Epithelial cell of prostate (primary cell): ENCODE data around the gene ALDH2.
"Not testable (repeated sequence)": the region's sequence is repeated elsewhere in the genome, so short reads cannot be mapped to it uniquely, and the experiment has no call there.

Experiments
- DNase-seq: peaks from one replicate; pipeline ENCODE4 v3.0.0-alpha.2; 2011; ENCODE audit warnings: low read depth, low spot score
- H3K27ac ChIP-seq: fragments of 450-650 bp; 2 replicates; pipeline ENCODE4 v1.5.1; 2017; ENCODE audit warnings: mild to moderate bottlenecking

The ALDH2 gene

DNA sequence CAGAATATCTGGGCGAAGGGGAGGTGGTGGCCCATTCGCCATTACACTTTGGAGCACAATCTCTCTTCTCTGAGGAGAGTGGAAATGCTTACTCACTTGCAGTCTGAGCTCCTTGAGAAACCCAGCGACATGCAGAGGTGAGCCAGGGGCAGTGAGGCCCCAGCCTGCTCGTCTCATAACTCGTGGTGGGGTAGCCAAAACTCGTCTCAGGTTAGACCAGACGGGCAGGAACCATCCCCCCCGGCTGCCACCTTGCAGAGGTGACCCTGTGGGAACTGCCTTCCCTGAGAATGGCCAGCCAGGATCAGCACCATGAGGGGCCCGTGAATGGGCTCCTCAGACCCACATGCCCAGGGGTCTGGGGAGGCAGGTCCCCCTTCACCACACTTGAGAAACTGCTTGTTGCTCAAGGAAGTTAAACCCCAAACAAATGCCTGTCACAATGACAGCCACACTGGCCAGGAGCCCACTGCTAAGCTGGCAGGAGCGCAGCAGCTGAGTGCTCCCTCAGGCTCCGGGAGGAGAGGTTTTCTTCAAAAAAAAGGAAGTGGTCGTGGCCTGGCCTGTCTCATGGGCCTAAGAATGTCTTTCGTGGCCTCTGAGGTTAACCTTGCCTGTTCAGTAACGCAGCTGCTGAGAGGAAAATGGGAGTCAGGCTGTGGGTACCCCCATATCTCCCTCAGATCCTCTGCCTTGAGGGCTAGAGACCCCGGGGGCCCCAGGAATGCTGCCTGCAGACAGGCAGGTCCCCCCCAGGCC lies 9.2 kb upstream of the ALDH2 start:
- H3K27ac ChIP-seq: peak overlapping the region; percentile 51
- DNase-seq: no peak

DNA sequence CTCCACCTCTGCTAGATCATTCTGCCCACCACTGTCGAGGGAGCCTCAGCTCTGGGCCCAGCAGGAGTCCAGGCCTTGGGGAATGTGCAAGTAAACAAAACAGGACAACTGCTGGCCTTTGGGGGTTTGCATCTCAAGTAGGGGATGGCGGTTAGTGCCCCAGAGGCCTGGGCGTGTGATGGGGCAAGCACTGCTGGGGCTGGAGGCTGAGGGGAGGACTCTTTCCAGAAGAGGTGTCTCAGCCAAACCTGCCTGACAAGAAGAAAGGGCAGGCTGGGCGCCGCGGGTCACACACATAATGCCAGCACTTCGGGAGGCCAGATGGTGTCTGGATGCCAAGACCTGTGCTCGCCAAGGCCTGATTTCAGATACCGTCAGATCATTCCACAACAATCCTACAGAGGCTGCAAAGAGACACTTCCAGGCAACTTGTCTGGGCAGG lies 8.6 kb upstream of the ALDH2 start:
- peak overlapping the region; percentile 51 for H3K27ac ChIP-seq

DNA sequence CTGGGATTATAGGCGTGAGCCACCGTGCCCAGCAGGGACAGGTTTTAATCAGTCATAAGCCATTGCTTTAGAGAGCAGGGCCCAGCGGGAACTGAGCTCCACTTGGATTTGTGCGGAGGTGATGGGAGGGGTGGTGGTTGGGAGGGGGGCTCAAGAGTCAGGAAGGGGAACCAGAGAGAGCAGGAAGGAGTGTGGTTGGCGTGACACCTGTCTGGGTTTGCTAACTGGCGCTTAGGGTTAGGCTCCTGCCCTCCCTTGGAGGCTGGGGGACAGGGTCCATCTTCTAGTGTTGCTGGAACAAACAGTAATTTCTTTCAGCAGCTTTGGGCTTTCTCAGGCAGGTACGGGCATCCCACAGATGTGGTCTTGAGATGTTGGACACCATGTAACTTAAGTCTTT lies 7.5 kb upstream of the ALDH2 start:
- H3K27ac ChIP-seq: no peak overlapping the region
- no peak for DNase-seq

More for the DNA sequence above, 8.6 kb upstream of the ALDH2 start:
- no peak for DNase-seq

- DNase-seq: no peak
- no peak overlapping the region for H3K27ac ChIP-seq
Measured at GRCh38 chr12:111759991-111760390, 6.7 kb upstream of the ALDH2 start.

- no peak overlapping the region for H3K27ac ChIP-seq
- no peak for DNase-seq
Measured at GRCh38 chr12:111761099-111761498, 5.6 kb upstream of the ALDH2 start.

DNA sequence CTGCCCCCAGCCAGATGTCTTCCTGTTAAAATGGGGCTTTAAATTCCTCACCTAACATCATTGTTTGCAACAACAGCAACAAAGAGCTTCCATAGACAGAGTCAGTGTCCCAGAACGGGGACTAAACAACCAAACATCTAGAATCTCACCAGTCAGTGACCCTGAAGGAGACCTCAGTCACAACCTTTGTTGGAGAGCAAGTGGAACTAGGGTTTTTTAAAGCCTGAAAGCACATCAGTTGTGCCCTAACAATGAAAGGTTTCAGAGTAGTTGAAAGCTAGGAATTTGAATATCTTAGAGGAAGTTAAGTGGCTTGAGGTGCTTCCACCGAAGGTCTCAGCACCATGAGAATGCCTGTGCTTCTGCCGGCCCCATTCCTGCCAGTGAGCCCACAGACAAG lies 5.0 kb upstream of the ALDH2 start:
- no peak overlapping the region for H3K27ac ChIP-seq
- no peak for DNase-seq

DNA sequence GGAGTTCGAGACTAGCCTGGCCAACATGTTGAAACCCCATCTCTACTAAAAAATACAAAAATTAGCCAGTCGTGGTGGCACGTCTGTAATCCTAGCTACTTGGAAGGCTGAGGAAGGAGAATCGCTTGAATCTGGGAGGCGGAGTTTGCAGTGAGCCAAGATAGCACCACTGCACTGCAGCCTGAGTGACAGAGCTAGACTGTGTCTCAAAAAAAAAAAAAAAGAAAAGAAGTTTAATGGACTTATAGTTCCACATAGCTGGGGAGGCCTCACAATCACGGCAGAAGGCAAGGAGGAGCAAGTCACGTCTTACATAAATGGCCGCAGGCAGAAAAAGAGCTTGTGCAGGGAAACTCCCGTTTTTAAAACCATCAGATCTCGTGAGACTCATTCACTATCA lies 3.2 kb upstream of the ALDH2 start:
- not testable (repeated sequence) for DNase-seq, H3K27ac ChIP-seq

DNA sequence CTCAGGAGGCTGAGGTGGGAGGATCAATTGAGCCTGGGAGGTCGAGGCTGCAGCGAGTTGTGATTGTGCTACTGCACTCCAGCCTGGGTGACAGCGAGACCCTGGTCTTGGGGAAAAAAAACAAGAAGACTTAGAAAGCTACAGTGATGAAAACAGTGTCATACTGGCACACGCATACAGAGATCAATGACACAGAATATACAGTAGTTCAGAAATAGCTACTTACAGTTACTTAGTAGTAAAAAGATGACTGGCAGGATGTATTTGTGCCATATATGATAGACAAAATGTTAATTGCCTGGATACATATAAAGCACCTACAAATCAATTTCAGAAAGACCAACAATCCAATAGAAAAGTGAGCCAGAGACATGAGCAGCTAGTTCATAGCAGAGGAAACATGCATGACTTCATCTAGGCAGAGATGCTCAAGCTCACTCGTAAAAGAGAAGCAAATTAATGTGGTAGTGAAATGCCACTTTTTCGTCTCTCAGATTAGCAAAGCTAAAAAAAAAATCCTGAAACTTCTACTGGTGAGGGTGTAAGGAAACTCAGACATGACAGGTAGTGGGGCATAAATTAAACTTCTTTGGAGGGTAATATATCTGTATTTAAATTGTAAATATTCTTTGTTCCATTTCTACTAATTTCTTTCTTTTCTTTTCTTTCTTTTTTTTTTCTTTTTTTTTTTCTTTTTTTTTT lies 2.5 kb upstream of the ALDH2 start:
- H3K27ac ChIP-seq: no peak overlapping the region
- no peak for DNase-seq

DNA sequence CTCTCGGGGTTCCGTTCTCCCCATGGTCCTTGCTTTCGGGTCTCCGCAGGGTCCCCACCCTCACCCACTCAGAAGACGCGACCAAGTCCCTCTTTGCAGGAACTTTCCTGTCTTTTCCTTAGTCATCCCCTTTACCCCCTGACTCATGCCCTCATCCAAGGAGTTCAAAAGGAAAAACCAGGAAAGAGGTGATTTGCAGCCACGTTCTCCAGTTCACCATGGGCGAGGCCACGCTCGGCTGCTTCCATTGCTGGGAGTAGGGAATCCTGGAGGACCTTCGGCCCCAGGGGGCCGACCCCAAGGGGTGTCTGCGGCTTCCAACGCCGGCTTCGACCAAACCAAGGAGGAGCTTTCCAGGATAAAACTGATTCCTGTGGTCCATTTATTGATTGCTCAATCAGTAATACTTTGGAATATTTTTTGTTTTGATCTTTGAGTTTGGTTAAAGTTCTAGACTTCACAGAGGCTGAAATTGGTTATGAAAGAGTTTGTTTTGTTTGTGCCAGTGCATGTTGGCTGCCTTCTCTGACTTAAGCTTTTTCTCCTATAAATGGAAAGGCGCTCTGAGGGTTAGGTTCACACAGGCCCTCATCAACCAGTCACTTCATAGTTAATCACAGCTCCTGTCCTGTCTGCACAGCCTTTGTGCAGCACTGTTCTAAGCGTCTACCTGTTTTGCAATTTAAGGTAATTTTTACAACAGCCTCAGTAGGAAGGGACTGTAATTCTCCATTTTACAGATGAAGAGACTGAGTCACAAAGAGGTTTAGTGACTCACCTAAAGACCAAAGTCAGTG lies 827 bp downstream of the ALDH2 start:
- peak overlapping the region; percentile 28 for H3K27ac ChIP-seq
- DNase-seq: no peak

GRCh38 chr12:111768159-111768895 lies 1.6 kb downstream of the ALDH2 start:
- no peak overlapping the region for H3K27ac ChIP-seq
- no peak for DNase-seq

DNA sequence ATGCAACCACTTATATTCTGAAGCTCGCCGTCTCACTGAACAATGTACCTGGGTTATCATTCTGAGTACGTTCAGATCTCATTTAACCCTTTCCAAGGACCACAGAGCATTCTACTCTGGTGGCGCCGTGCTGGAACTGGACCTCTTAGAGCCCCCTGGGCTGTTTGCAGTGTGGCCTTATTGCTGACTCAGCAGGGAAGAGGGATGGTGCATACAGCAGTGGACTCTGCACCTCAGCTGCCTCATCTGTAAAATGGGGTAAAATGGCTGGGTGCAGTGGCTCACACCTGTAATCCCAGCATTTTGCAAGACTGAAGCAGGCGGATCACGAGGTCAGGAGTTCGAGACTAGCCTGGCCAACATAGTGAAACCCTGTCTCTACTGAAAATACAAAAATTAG lies 2.9 kb downstream of the ALDH2 start:
- H3K27ac ChIP-seq: no peak overlapping the region
- DNase-seq: no peak

DNA sequence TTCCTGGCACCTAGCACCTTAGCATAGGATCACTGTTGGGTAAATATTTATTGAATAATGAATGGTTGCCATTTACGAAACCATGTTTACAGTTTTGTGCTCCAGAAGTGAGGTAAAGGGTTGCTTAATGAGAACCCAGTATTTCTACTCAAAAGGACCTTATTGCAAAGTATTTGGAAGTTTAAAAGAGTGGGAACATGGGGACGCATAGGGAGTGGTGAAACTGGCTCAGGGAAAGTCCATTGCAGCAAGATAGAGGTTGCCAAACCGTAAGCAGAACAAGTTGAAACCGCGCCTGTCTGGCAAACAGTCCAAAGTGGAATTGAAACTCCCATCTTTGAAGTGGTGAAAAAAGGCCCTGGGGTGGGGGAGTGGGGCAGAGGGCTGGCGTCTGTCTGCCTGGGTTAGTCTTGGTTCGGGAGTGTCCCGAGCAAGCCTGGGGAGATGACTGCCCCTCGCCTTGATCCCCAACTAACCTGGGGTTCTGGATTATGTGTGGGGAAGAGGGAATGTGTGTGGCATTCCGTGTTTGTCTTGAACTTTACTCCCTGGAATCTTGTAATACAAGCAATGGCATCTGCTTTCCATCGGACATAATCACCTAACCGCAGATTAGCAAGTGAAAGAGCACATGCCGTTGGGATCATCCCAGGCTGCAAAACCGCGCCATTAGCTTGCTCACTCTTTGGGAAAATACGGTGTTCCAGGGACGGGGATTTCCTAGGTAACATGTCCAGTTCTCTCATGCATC lies 7.2 kb downstream of the ALDH2 start:
- H3K27ac ChIP-seq: peak overlapping the region; percentile 71
- peak; percentile 58 for DNase-seq

DNA sequence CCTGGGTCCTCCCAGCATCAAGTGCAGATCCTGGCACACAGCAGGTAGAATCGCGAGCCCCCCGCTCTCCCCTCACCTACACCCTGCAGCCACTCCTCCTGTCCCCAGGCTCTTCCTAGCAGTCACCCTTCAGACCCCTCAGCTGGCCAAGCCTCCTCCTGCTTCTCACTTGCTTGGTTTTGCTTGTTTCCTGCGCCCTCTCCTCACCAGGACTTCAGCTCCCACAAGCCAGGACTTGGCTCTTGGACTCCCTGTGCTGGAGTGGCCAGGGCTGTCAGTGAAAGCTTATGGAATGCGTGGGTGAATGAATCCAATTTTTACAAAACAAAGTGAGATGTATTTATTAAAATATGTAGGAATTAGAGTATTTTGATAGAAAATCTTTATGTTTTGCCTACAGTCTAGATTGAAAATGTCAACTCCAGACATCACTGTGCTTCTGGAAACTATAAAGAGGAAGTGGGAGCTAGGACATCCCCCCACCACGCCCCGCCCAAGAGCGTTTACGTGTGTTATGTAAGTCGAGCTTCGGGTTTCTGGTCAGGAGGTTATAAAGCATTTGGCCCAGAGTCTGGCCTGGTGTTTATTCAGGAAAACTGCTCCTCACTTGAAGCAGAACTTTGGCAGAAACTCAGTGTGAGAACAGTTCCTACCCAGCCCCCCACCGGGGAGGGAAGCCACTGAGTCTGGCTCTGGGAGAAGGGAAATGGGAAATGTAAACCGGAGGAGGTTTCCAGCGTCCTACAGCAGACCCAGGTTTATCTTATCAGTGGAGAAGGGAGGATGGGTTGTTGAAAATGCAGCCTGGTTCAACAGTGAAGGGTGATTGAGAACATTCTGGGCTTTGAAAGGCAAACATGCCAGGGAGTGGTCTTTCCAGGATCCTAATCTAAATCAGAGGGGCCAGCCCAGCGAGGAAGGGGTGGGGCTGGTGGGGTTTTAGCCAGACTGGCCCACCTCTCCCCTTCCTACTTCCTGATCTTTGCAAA lies 8.8 kb downstream of the ALDH2 start:
- peak overlapping the region; percentile 1 for H3K27ac ChIP-seq

GRCh38 chr12:111776836-111777344 lies 10.2 kb downstream of the ALDH2 start:
- no peak overlapping the region for H3K27ac ChIP-seq

More for the DNA sequence above, 8.8 kb downstream of the ALDH2 start:
- DNase-seq: no peak

GRCh38 chr12:111777345-111778045 lies 10.8 kb downstream of the ALDH2 start:
- H3K27ac ChIP-seq: no peak overlapping the region
- no peak for DNase-seq

More at GRCh38 chr12:111776836-111777344, 10.2 kb downstream of the ALDH2 start:
- DNase-seq: no peak

DNA sequence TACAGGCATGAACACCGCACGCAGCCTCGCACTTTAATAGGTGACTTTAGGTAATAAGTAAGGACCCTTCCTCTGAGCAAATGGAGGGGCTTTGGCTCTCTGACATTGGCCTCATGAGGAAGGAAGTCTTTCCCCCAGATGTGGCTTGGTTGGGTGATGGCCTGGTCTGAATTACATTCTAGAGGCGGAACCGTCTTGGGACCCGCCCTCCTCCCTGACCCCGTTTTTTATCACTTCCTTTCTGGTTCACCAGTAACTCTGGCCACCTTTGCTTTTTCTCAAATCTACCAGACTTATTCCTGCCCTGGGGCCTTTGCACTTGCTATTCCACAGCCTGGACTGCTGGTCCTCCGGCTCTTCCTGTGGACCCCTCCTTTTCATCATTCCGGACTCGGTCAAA lies 13.4 kb downstream of the ALDH2 start:
- no peak for DNase-seq
- no peak overlapping the region for H3K27ac ChIP-seq

GRCh38 chr12:111780615-111781014 lies 13.9 kb downstream of the ALDH2 start:
- H3K27ac ChIP-seq: no peak overlapping the region
- DNase-seq: no peak
